Measurements from ENCODE around the gene AKT3. TPM values are rescaled to one million over a fixed set of nuclear protein-coding genes. Genes with fewer than 3 reads are reported as not detected.

Gene AKT3
- total RNA-seq, 1 donor from 2014 or later = 65.4 TPM

- DNase-seq (ENCODE audit: low read depth, low spot score) = no peak
Measured at GRCh38 chr1:243559575-243560162, 290.4 kb downstream of the AKT3 start.

DNA sequence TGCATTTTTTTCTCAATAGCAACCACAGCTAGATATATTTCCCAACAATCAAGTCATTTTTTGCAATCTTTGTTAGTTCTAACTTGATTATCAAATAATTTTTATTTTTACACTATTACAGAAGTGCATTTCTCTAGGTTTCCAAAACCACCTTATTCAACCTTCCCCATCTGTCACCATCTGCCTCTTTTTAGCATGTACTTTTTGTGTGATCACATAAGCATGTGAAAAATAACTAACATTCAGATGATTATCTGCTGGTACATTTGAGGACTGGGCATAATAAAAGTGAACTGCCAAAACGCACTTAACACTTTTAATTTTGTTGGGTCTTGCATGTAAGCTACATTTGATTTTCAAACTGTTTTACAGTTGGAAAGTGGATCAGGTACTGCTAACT is 291.5 kb downstream of the AKT3 start:
- no peak for DNase-seq (ENCODE audit: low read depth, low spot score)

DNA sequence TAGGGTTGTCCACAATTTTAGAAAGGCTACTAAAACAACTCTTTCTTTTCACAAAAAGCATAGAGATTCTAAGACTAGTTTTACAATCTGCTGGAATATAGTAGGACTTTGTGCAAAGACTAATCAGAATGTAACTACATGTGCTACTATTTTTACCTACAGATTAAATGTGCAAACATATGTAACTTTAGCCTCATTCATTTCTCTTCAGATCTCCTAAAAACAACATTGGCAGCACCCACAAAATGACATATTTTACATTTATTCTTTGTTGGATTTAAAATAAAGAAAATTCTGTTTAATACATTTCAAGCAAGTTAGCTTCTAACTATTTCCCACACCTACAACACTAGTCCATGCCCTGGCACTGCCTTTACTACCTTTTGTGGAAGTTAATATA is 292.2 kb downstream of the AKT3 start:
- DNase-seq (ENCODE audit: low read depth, low spot score) = no peak

DNA sequence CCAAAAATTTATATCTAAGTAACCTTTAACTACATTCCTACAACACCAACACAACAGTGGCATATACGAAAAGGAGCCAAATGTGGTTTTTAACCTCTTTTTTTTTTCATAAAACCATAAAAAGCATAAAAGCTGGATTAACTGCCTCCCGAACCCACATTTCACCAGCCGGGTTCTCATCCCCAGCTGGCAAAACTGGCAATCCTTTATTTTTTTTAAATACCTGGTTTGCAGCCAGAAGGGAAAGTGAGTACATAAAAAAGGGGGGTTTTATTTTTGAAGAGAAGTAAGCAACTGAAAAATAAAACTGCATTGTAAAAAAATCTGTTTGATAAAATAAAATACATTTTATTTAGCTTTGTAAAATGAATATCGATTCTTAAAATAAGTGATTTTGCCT is 295.4 kb downstream of the AKT3 start:
- DNase-seq (ENCODE audit: low read depth, low spot score) = no peak

- no peak for DNase-seq (ENCODE audit: low read depth, low spot score)
Measured at GRCh38 chr1:243553090-243553489, 297.0 kb downstream of the AKT3 start.

- DNase-seq (ENCODE audit: low read depth, low spot score) = no peak
Measured at GRCh38 chr1:243550276-243550675, 299.8 kb downstream of the AKT3 start.

DNA sequence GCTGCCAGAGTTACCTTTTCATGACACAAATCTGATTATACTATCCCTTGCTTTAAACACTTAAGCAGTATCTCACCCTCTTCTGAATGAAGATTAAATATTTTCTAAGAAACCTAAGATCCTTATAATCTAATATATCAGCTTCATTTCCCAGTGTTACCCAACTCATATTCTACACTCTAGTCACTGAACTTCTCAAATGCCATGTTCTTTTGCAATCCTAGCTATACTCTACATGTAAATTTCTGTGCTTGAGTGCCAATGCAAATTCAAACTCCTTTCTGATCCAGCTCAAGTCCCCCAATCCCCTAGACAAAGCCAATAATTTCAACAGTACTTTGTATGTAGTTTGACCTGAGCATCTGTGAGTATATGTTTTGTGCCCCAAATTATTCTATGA is 300.3 kb downstream of the AKT3 start:
- no peak for DNase-seq (ENCODE audit: low read depth, low spot score)

DNA sequence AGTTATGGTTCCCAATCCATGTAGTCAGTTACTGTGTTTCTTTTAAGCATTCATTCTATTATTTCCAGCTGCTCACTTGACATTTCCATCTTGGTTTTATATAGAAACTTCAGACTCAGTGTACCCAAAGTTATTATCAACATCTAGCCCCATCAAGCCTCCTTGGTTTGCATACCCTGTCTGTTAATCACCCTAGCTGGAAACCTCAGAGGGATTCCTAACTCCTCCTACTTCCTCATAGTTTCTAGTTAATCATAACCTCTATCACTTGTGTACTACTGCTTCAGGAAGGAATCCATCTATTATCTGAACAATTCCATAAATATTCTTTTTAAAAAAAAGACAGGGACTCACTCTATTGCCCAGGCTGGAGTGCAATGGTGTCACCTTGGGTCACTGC is 300.9 kb downstream of the AKT3 start:
- DNase-seq (ENCODE audit: low read depth, low spot score) = no peak

- no peak for DNase-seq (ENCODE audit: low read depth, low spot score)
Measured at GRCh38 chr1:243548516-243548915, 301.5 kb downstream of the AKT3 start.

DNA sequence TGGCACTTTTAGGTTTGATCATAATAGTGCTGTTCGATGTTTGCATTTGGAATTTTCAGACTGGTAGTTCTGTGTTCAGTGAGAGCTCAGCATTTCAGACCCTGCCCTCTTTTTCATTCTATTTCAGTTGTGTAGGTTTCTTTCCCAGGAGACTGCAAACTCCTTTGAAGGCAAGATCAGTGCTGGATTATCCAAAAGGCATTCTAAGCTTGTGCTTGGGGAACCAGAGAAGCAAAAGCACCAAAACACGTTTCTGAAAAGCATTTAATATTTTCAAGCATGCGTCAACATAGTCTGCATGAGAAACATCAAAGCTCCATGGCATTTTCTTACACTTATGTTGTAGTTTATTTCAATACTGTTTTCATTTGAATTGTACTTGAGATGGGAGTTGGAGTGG is 302.2 kb downstream of the AKT3 start:
- no peak for DNase-seq (ENCODE audit: low read depth, low spot score)

DNA sequence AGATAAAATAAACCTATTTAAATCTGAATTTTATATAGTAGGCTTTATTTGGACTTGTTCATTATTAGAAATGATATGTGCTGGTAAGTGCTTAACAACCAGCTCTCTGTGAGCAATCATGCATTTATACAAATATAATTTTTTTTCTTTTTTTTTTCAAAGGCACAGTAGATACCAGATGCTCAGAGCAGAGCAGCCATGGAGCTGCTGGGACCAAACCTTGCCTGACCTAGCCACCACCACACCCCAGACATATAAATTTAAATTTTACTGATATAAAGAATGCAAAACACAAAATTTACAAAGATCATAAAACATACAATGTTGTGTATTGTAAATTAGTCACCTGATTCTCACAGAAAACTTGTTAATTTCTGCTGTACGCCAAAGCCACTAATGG is 303.6 kb downstream of the AKT3 start:
- DNase-seq (ENCODE audit: low read depth, low spot score) = no peak

GRCh38 chr1:243543501-243543900 is 306.5 kb downstream of the AKT3 start:
- DNase-seq (ENCODE audit: low read depth, low spot score) = no peak

- no peak for DNase-seq (ENCODE audit: low read depth, low spot score)
Measured at GRCh38 chr1:243542739-243543415, 307.2 kb downstream of the AKT3 start.

- DNase-seq (ENCODE audit: low read depth, low spot score) = no peak
Measured at GRCh38 chr1:243539636-243540035, 310.4 kb downstream of the AKT3 start.

DNA sequence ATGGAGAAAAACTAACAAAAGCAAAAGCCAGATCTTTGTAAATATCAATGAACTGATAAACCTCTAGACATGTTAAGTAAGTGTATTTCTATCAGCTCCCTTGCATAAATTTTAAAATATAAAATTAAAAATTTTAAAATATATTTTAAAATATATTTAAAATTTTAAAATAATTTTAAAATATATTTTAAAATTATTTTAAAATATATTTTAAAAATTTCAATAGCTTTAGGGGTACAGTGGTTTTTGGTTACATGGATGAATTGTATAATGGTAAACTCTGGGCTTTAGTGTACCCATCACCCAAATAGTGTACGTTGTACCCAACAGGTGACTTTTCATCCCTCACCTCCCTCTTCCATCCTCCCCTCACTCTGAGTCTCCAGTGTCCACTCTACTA is 315.0 kb downstream of the AKT3 start:
- no peak for DNase-seq (ENCODE audit: low read depth, low spot score)

DNA sequence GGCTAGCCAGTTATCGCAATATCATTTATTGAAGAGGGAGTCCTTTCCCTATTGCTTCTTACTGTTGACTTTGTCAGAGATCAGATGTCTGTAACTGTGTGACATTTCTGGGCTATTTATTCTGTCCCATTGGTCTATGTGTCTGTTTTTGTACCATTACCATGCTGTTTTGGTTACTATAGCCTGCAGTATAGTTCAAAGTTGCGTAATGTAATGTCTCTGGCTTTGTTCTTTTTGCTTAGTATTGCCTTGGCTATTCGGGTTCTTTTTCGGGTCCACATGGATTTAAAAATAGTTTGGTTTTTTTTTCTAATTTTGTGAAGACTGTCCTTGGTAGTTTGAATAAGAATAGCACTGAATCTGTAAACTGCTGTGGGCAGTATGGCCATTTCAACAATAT is 320.5 kb downstream of the AKT3 start:
- no peak for DNase-seq (ENCODE audit: low read depth, low spot score)

DNA sequence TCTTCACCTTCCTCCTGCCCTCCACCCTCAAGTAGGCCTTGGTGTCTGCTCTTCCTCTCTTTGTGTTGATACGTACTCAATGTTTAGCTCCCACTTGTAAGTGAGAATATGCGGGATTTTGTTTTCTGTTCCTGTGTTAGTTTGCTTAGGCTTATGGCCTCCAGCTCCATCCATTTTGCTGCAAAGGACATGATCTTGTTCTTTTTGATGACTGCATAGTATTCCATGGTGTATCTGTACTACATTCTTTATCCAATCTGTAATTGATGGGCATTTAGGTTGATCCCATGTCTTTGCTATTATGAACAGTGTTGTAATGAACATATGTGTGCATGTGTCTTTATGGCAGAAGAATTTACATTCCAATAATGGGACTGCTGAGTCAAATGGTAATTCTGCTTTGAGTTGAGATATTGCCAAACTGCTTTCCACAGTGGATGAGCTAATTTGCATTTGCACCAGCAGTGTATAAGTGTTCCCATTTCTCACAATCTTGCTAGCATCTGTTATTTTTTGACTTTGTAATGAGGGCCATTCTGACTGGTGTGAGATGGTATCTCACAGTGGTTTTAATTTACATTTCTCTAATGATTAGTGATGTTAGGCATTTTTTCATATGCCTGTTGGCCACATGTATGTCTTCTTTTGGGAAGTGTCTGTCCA is 321.5 kb downstream of the AKT3 start:
- no peak for DNase-seq (ENCODE audit: low read depth, low spot score)

DNA sequence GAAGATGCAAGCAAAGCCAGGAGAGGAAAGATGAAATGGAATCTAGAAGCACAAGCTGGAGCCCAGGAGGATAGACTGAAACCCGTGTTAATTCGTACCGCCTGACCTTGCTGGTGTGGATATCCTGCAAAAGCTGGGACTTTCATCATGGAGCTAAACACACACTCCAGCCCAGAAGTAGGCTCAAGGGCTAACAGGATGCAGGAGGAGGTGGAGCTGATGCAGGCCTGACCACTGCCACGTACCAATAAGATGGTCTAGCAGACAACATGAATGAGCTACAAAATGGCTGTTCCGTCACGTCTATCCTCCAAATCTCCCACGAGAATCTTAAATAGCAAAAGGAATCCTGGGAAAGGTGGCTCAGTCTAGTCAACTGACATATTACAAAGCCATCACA is 323.9 kb downstream of the AKT3 start:
- no peak for DNase-seq (ENCODE audit: low read depth, low spot score)

GRCh38 chr1:243525085-243525487 is 325.0 kb downstream of the AKT3 start:
- peak; percentile 52 for DNase-seq (ENCODE audit: low read depth, low spot score)

DNA sequence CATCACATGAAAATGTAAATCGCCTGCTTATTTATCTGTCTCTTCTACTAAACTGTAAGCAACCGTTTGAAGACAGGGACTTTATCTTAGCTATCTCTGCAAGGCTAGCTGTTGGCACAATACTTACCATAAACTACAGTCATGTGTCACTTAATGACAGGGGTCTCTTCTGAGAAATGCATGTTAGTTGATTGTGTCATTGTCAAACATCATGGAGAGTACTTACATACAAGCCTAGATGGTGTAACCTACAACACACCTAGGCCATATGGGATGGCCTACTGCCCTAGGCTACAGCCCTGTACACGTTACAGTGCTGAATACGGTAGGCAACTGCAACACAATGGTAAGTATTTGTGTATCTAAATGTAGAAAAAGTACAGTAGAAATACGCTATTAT is 326.3 kb downstream of the AKT3 start:
- DNase-seq (ENCODE audit: low read depth, low spot score) = no peak

DNA sequence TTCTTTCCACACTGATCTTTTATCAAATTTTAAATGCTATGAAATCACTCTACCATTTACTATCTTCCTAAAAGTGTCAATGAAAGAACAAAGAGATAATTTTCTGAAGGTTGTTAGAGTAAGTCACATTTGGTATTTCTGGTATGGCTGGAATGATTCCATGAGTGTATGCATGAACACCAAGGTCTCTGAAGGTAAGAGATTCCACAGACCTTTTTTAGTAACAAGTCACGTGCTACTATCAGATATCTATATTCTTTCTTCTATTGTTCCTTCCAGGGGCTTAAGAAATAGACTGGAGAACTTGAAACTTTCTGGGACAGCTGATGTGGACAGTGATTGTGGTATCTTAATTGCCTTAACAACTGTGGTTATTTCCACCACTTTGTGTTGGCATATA is 329.2 kb downstream of the AKT3 start:
- no peak for DNase-seq (ENCODE audit: low read depth, low spot score)

GRCh38 chr1:243514927-243515326 is 335.1 kb downstream of the AKT3 start:
- DNase-seq (ENCODE audit: low read depth, low spot score) = no peak

All from pulmonary artery endothelial cell (primary cell).